Measurements from ENCODE around the gene GDE1.

DNA sequence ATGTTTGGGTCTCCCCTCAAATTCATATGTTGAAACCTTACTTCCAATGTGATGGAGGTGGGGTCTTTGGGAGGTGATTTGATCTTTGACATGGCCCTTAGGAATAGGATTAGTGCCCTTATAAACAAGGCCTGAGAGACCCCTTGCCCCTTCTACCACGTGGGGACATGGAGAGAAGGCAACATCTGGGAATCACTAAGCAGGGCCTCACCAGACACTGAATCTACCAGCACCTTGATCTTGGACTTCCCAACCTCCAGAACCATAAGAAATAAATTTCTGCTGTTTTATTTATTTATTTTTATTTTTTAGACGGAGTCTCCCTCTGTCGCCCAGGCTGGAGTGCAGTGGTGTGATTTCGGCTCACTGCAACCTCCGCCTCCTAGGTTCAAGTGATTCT is 40.1 kb downstream of the GDE1 start:
- TF ChIP-seq, protein P1, sequence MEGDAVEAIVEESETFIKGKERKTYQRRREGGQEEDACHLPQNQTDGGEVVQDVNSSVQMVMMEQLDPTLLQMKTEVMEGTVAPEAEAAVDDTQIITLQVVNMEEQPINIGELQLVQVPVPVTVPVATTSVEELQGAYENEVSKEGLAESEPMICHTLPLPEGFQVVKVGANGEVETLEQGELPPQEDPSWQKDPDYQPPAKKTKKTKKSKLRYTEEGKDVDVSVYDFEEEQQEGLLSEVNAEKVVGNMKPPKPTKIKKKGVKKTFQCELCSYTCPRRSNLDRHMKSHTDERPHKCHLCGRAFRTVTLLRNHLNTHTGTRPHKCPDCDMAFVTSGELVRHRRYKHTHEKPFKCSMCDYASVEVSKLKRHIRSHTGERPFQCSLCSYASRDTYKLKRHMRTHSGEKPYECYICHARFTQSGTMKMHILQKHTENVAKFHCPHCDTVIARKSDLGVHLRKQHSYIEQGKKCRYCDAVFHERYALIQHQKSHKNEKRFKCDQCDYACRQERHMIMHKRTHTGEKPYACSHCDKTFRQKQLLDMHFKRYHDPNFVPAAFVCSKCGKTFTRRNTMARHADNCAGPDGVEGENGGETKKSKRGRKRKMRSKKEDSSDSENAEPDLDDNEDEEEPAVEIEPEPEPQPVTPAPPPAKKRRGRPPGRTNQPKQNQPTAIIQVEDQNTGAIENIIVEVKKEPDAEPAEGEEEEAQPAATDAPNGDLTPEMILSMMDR (IDR thresholded peaks at IDR 0.05; ENCODE audit: low read depth, low read length), result no peak
- TF ChIP-seq, protein P2, sequence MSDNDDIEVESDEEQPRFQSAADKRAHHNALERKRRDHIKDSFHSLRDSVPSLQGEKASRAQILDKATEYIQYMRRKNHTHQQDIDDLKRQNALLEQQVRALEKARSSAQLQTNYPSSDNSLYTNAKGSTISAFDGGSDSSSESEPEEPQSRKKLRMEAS (IDR thresholded peaks at IDR 0.05; ENCODE audit: low read depth, low read length), result no peak
- no peak for TF ChIP-seq POLR2A (IDR thresholded peaks at IDR 0.05; ENCODE audit: extremely low read depth, insufficient read length)

All from NB4 (cell line).